Measurements from ENCODE around the gene OR5D18. TPM values are rescaled to one million over a fixed set of nuclear protein-coding genes. Genes with fewer than 3 reads are reported as not detected.
"Not testable (repeated sequence)": the region's sequence is repeated elsewhere in the genome, so short reads cannot be mapped to it uniquely, and the experiment has no call there.

The OR5D18 gene
- total and polyA plus RNA-seq, 7 donors = not detected

- ATAC-seq (no peak), DNase-seq (no peak)
- Histone ChIP-seq H3K27me3 (ENCODE audit: insufficient read depth in 3 of 3, low read length in 2 of 3) (no peaks in the 10 kb centered on the region), H3K4me3 (no peak overlapping the region), H3K36me3 (ENCODE audit: insufficient read depth in 1 of 2, low read depth in 1 of 2) (no peaks in the 10 kb centered on the region), H3K4me1 (no peaks in the 10 kb centered on the region), H3K9me3 (no peaks in the 10 kb centered on the region), H3K27ac (no peak overlapping the region)
- TF ChIP-seq CTCF (IDR thresholded peaks at IDR 0.05) = no peak
- intact Hi-C loops (cut with DNase I) = no loop called here
Measured at GRCh38 chr11:55849037-55849436, 29.6 kb downstream of the OR5D18 start.

- no peak for ATAC-seq
- DNase-seq = no peak
- Histone ChIP-seq H3K9me3 (no peaks in the 10 kb centered on the region), H3K36me3 (ENCODE audit: insufficient read depth in 1 of 2, low read depth in 1 of 2) (no peaks in the 10 kb centered on the region), H3K27me3 (ENCODE audit: insufficient read depth in 3 of 3, low read length in 2 of 3) (no peaks in the 10 kb centered on the region), H3K4me1 (no peaks in the 10 kb centered on the region), H3K27ac (no peak overlapping the region), H3K4me3 (no peak overlapping the region)
- 76 to 91% (median 88%) methylated on average over 1 of the region's 1 CpG for WGBS, 3 donors
- no peak for TF ChIP-seq CTCF (IDR thresholded peaks at IDR 0.05)
- intact Hi-C loops (cut with DNase I) = no loop called here
Measured at GRCh38 chr11:55852141-55852540, 32.7 kb downstream of the OR5D18 start.

DNA sequence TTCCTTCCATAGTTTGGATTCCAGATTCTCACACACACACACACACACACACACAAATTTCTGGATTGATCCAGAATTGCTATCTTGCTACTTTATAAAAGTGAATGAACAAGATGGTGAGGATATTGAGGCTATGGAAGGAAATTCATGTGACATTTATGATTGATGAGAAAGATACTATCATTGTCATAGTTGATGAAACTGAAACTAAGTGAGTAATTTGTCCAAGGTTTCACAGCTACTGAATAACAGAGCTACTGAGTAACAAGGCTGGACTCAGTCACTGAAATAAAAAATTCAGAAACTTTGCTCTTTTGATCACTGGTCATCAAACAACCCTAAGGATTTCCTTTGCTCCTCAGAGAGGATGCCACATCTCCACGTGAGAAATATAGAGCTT, 35.3 kb downstream of the OR5D18 start:
- no peaks in the 10 kb centered on the region for H3K9me3 ChIP-seq
- DNase-seq (no peak), ATAC-seq (no peak)
- intact Hi-C loops (cut with DNase I) = no loop called here
- no peaks in the 10 kb centered on the region for H3K36me3 ChIP-seq (ENCODE audit: insufficient read depth in 1 of 2, low read depth in 1 of 2)
- H3K4me3 ChIP-seq = no peak overlapping the region
- no peak for TF ChIP-seq CTCF (IDR thresholded peaks at IDR 0.05)
- no peaks in the 10 kb centered on the region for H3K4me1 ChIP-seq
- 7 to 24% (median 12%) methylated on average over 1 of the region's 1 CpG for WGBS, 3 donors
- H3K27me3 ChIP-seq (ENCODE audit: insufficient read depth in 3 of 3, low read length in 2 of 3) = no peaks in the 10 kb centered on the region
- no peak overlapping the region for H3K27ac ChIP-seq

DNA sequence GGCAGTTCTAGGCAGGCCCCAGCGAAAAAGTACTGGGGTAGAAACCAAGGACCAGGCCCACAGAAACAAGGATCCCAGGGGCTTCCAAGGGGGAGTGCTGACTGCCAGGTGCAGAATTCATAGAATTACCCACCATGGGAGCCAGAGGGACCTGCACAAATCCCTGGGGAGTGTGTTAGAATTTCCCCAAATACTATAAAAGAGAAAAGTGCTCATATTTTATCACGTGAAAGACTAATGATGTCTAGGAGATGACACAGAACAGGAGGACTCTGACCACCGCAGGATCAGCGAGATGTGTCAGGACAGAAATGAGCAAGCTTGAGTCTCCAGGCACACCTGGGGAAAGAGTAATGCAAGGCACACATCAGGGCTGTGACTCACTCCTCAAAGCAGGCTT, 47.9 kb downstream of the OR5D18 start:
- H3K27me3 ChIP-seq (ENCODE audit: insufficient read depth in 3 of 3, low read length in 2 of 3); H3K27ac ChIP-seq; H3K36me3 ChIP-seq (ENCODE audit: insufficient read depth in 1 of 2, low read depth in 1 of 2); H3K4me1 ChIP-seq; ATAC-seq; H3K4me3 ChIP-seq; intact Hi-C loops (cut with DNase I); H3K9me3 ChIP-seq; DNase-seq: not testable (repeated sequence)
- WGBS, 3 donors = 82 to 87% (median 82%) methylated on average over 4 of the region's 4 CpGs

Other genes with a start within 250 kb of the OR5D18 start
- not detected for gene OR4C16, start 247.5 kb upstream of the OR5D18 start, total RNA-seq
- gene OR4C16, start 247.5 kb upstream of the OR5D18 start, polyA plus RNA-seq = not detected
- gene OR4C11, start 212.0 kb upstream of the OR5D18 start, total RNA-seq = not detected
- gene OR4C11, start 212.0 kb upstream of the OR5D18 start, polyA plus RNA-seq = not detected
- gene OR4P4, start 184.5 kb upstream of the OR5D18 start, total RNA-seq = not detected
- not detected for gene OR4P4, start 184.5 kb upstream of the OR5D18 start, polyA plus RNA-seq
- gene OR4S2, start 171.3 kb upstream of the OR5D18 start, total RNA-seq = not detected
- not detected for gene OR4S2, start 171.3 kb upstream of the OR5D18 start, polyA plus RNA-seq
- gene OR4C6, start 157.4 kb upstream of the OR5D18 start, total RNA-seq = not detected
- gene OR4C6, start 157.4 kb upstream of the OR5D18 start, polyA plus RNA-seq = not detected
- gene OR5D13, start 46.2 kb upstream of the OR5D18 start, total RNA-seq = not detected
- gene OR5D13, start 46.2 kb upstream of the OR5D18 start, polyA plus RNA-seq = not detected
- gene OR5D14, start 24.1 kb upstream of the OR5D18 start, total RNA-seq = not detected
- not detected for gene OR5D14, start 24.1 kb upstream of the OR5D18 start, polyA plus RNA-seq
- gene OR5L1, start 8.3 kb upstream of the OR5D18 start, total RNA-seq = not detected
- not detected for gene OR5L1, start 8.3 kb upstream of the OR5D18 start, polyA plus RNA-seq
- gene OR5L2, start 7.6 kb downstream of the OR5D18 start, total RNA-seq = not detected
- not detected for gene OR5L2, start 7.6 kb downstream of the OR5D18 start, polyA plus RNA-seq
- gene OR5D16, start 19.1 kb downstream of the OR5D18 start, total RNA-seq = not detected
- gene OR5D16, start 19.1 kb downstream of the OR5D18 start, polyA plus RNA-seq = not detected
- not detected for gene TRIM51, start 63.7 kb downstream of the OR5D18 start, total RNA-seq
- gene TRIM51, start 63.7 kb downstream of the OR5D18 start, polyA plus RNA-seq = not detected
- gene OR5W2, start 95.0 kb downstream of the OR5D18 start, total RNA-seq = not detected
- not detected for gene OR5W2, start 95.0 kb downstream of the OR5D18 start, polyA plus RNA-seq
- not detected for gene OR5I1, start 116.8 kb downstream of the OR5D18 start, total RNA-seq
- not detected for gene OR5I1, start 116.8 kb downstream of the OR5D18 start, polyA plus RNA-seq
- gene OR10AG1, start 150.3 kb downstream of the OR5D18 start, total RNA-seq = not detected
- gene OR10AG1, start 150.3 kb downstream of the OR5D18 start, polyA plus RNA-seq = not detected
- not detected for gene OR5F1, start 175.0 kb downstream of the OR5D18 start, total RNA-seq
- gene OR5F1, start 175.0 kb downstream of the OR5D18 start, polyA plus RNA-seq = not detected
- not detected for gene OR5AS1, start 208.0 kb downstream of the OR5D18 start, total RNA-seq
- under 1 TPM in 1 of 3 donors, not detected in 2; 0.01 TPM for gene OR5AS1, start 208.0 kb downstream of the OR5D18 start, polyA plus RNA-seq